Mammary epithelial cell (primary cell): Measurements from ENCODE around the gene RSRC1.

Experiments
- EZH2 ChIP-seq: IDR thresholded peaks from 2 replicates; pipeline ENCODE4 v1.6.1; 2012; ENCODE audit warnings: low read length, inconsistent platforms, borderline replicate concordance
- TF ChIP-seq, protein P1 (sequence below), 2 donors: IDR thresholded peaks in 1 of 2; conservative IDR thresholded peaks in 1 of 2; 2 replicates each; pipeline ENCODE4 v1.5.1; 2011 to 2012; ENCODE audit warnings: inconsistent platforms in 2 of 2, low read length in 2 of 2, mild to moderate bottlenecking in 2 of 2, control low read depth in 1 of 2, low read depth in 1 of 2; ENCODE audit not compliant: insufficient read depth in 1 of 2; ENCODE audit errors: extremely low read depth in 1 of 2

- TF ChIP-seq, protein P1, sequence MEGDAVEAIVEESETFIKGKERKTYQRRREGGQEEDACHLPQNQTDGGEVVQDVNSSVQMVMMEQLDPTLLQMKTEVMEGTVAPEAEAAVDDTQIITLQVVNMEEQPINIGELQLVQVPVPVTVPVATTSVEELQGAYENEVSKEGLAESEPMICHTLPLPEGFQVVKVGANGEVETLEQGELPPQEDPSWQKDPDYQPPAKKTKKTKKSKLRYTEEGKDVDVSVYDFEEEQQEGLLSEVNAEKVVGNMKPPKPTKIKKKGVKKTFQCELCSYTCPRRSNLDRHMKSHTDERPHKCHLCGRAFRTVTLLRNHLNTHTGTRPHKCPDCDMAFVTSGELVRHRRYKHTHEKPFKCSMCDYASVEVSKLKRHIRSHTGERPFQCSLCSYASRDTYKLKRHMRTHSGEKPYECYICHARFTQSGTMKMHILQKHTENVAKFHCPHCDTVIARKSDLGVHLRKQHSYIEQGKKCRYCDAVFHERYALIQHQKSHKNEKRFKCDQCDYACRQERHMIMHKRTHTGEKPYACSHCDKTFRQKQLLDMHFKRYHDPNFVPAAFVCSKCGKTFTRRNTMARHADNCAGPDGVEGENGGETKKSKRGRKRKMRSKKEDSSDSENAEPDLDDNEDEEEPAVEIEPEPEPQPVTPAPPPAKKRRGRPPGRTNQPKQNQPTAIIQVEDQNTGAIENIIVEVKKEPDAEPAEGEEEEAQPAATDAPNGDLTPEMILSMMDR (conservative IDR thresholded peaks at IDR 0.05 in 1 of 2, IDR thresholded peaks at IDR 0.05 in 1 of 2; ENCODE audit: extremely low read depth in 1 of 2, insufficient read depth in 1 of 2, low read depth in 1 of 2, low read length in 2 of 2), result no peak
- no peak for TF ChIP-seq EZH2
Measured at GRCh38 chr3:158279609-158280008, 169.7 kb downstream of the RSRC1 start.
